Calu3 (cell line): Measurements from ENCODE around the gene DGUOK. TPM values are rescaled to one million over a fixed set of nuclear protein-coding genes. Genes with fewer than 3 reads are reported as not detected.

Source experiments
- BruUV-seq: library from RNA; stranded (reverse); fragments of 400-500 nt; replicated peaks from 2 replicates; lab custom pipeline; 2021; lab: Mats Ljungman, UMichigan
- CTCF ChIA-PET: fragments of 300-600 bp; sonication (Branson Sonifier 250); formaldehyde crosslinking; loops from one replicate; lab custom pipeline; 2022; ENCODE audit warnings: antibody characterized with exemption; lab: Charles Lee
- DNase-seq: peaks from one replicate; pipeline ENCODE4 v3.0.0; 2022
- H3K27ac Mint-ChIP-seq: one replicate; pipeline ENCODE4 v1.8.0; 2022; ENCODE audit warnings: mixed read lengths; ENCODE audit not compliant: unreplicated experiment
- H3K27me3 Mint-ChIP-seq: one replicate; pipeline ENCODE4 v1.8.0; 2022; ENCODE audit warnings: mixed read lengths; ENCODE audit not compliant: unreplicated experiment
- H3K36me3 Mint-ChIP-seq: one replicate; pipeline ENCODE4 v1.8.0; 2022; ENCODE audit warnings: mild to moderate bottlenecking, moderate library complexity, mixed read lengths; ENCODE audit not compliant: insufficient read depth, unreplicated experiment
- H3K4me1 Mint-ChIP-seq: one replicate; pipeline ENCODE4 v1.8.0; 2022; ENCODE audit warnings: mild to moderate bottlenecking, low read depth, mixed read lengths; ENCODE audit not compliant: unreplicated experiment
- H3K4me3 Mint-ChIP-seq: one replicate; pipeline ENCODE4 v1.8.0; 2022; ENCODE audit warnings: mild to moderate bottlenecking, low read depth, moderate library complexity, mixed read lengths; ENCODE audit not compliant: unreplicated experiment
- H3K9me3 Mint-ChIP-seq: one replicate; pipeline ENCODE4 v1.8.0; 2022; ENCODE audit warnings: low read depth, mixed read lengths; ENCODE audit not compliant: unreplicated experiment
- CTCF ChIP-seq: fragments of 200-600 bp; IDR thresholded peaks from one replicate; pipeline ENCODE4 v1.8.0; 2022; ENCODE audit warnings: antibody characterized with exemption; ENCODE audit not compliant: unreplicated experiment
- intact Hi-C: fragments of 100-400 bp; cut with micrococcal nuclease; formaldehyde crosslinking; loops from one replicate; pipeline ENCODE4 v1.10.0; 2022; ENCODE audit not compliant: unreplicated experiment
- total RNA-seq: library from RNA; stranded (reverse); gene quantifications from 2 replicates; pipeline ENCODE4 v1.2.3, GENCODE V29; 2022

Gene DGUOK
- total RNA-seq, 1 experiment from 2014 or later: 78.6 TPM

GRCh38 chr2:73942664-73943063 lies 16.0 kb downstream of the DGUOK start:
- no peak overlapping the region for H3K4me3 Mint-ChIP-seq
- no peak for DNase-seq
- H3K4me1 Mint-ChIP-seq: peaks cover 15% of the 10 kb centered on the region
- peaks cover 34% of the 10 kb centered on the region for H3K36me3 Mint-ChIP-seq
- H3K9me3 Mint-ChIP-seq: no peaks in the 10 kb centered on the region
- H3K27me3 Mint-ChIP-seq: no peaks in the 10 kb centered on the region
- intact Hi-C loops: no loop called here
- H3K27ac Mint-ChIP-seq: no peak overlapping the region
- CTCF ChIA-PET: no interaction called here
- no TSS peak for BruUV-seq
- TF ChIP-seq CTCF: no peak

- no peak overlapping the region for H3K4me3 Mint-ChIP-seq
- H3K27ac Mint-ChIP-seq: no peak overlapping the region
- BruUV-seq: no TSS peak
- intact Hi-C loops: no loop called here
- H3K27me3 Mint-ChIP-seq: no peaks in the 10 kb centered on the region
- H3K9me3 Mint-ChIP-seq: no peaks in the 10 kb centered on the region
- CTCF ChIA-PET: no interaction called here
- DNase-seq: no peak
- no peak for TF ChIP-seq CTCF
- H3K36me3 Mint-ChIP-seq: peaks cover 36% of the 10 kb centered on the region
- peaks cover 9% of the 10 kb centered on the region for H3K4me1 Mint-ChIP-seq
Observed at GRCh38 chr2:73944714-73945113, 18.0 kb downstream of the DGUOK start.

GRCh38 chr2:73946215-73946614 lies 19.5 kb downstream of the DGUOK start:
- H3K4me1 Mint-ChIP-seq: peaks cover 9% of the 10 kb centered on the region
- TF ChIP-seq CTCF: no peak
- no peaks in the 10 kb centered on the region for H3K27me3 Mint-ChIP-seq
- peaks cover 40% of the 10 kb centered on the region for H3K36me3 Mint-ChIP-seq
- no TSS peak for BruUV-seq
- intact Hi-C loops: no loop called here
- no peaks in the 10 kb centered on the region for H3K9me3 Mint-ChIP-seq
- H3K27ac Mint-ChIP-seq: no peak overlapping the region
- no peak for DNase-seq
- CTCF ChIA-PET: no interaction called here
- H3K4me3 Mint-ChIP-seq: no peak overlapping the region

- no TSS peak for BruUV-seq
- Mint-ChIP-seq H3K9me3 (no peaks in the 10 kb centered on the region), H3K36me3 (peaks cover 42% of the 10 kb centered on the region), H3K4me3 (no peak overlapping the region), H3K27me3 (no peaks in the 10 kb centered on the region), H3K27ac (no peak overlapping the region), H3K4me1 (peaks cover 9% of the 10 kb centered on the region)
- CTCF ChIA-PET: no interaction called here
- DNase-seq: no peak
- intact Hi-C loops: no loop called here
- TF ChIP-seq CTCF: no peak
Observed at GRCh38 chr2:73946666-73947065, 20.0 kb downstream of the DGUOK start.
